ENCODE data around the gene ATPAF1. TPM values are rescaled to one million over a fixed set of nuclear protein-coding genes. Genes with fewer than 3 reads are reported as not detected.

The ATPAF1 gene
- total RNA-seq, 2 donors from 2014 or later, result 56.1 to 84.2 TPM

DNA sequence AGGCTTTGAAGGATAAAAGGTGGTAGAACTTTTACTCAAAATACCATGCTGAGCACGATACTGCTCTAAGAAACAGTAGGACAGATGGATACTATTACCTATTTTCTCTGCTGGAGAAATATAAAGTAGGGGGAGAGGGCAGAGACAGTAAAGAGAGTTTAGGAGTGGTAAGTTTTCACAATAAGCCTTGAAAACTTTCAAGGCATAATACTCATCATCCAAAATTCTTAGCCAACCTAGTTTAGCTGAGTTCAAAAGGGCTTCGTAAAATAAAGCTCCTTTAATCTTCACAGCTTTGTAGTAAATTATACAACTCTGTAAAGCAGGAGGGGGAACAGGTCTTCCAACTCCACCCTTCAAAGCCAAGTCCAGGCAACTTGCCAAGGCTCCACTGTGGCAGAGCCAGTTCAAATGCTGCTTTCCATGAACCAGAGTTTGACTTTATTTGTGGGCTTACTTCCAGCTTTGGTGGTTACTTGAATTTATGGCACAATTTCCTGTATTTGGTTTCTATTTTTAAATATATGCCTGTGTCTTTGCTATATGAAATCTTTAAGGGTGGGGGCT, 19.0 kb upstream of the ATPAF1 start:
- TF ChIP-seq, protein P1, sequence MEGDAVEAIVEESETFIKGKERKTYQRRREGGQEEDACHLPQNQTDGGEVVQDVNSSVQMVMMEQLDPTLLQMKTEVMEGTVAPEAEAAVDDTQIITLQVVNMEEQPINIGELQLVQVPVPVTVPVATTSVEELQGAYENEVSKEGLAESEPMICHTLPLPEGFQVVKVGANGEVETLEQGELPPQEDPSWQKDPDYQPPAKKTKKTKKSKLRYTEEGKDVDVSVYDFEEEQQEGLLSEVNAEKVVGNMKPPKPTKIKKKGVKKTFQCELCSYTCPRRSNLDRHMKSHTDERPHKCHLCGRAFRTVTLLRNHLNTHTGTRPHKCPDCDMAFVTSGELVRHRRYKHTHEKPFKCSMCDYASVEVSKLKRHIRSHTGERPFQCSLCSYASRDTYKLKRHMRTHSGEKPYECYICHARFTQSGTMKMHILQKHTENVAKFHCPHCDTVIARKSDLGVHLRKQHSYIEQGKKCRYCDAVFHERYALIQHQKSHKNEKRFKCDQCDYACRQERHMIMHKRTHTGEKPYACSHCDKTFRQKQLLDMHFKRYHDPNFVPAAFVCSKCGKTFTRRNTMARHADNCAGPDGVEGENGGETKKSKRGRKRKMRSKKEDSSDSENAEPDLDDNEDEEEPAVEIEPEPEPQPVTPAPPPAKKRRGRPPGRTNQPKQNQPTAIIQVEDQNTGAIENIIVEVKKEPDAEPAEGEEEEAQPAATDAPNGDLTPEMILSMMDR (conservative IDR thresholded peaks at IDR 0.05), result no peak
- Mint-ChIP-seq H3K36me3 (ENCODE audit: low read depth) (peaks cover 64% of the 10 kb centered on the region), H3K27me3 (ENCODE audit: insufficient read depth) (no peaks in the 10 kb centered on the region), H3K27ac (no peak overlapping the region), H3K9me3 (no peaks in the 10 kb centered on the region), H3K4me3 (no peak overlapping the region), H3K4me1 (peaks cover 65% of the 10 kb centered on the region)
- DNase-seq, result no peak
- H3K4me1 ChIP-seq (ENCODE audit: control insufficient read depth, insufficient read depth, low read length), result peaks cover 36% of the 10 kb centered on the region
- H3K27ac ChIP-seq (ENCODE audit: low read depth, low read length), result no peak overlapping the region
- H3K4me3 ChIP-seq (ENCODE audit: low read length), result peak overlapping the region; percentile 3
- peaks cover 88% of the 10 kb centered on the region for H3K36me3 ChIP-seq (ENCODE audit: control insufficient read depth, insufficient read depth, low read length)
- 94% methylated on average over 2 of the region's 2 CpGs; no CpG with 5 or more reads in 1 of the 2 experiments for WGBS, 2 experiments (ENCODE audit: insufficient coverage in 1 of 2, insufficient read length in 1 of 2)
- H3K27me3 ChIP-seq (ENCODE audit: control insufficient read depth, insufficient read depth, low read length, poor library complexity, severe bottlenecking), result no peaks in the 10 kb centered on the region
- no peaks in the 10 kb centered on the region for H3K9me3 ChIP-seq (ENCODE audit: control insufficient read depth, low read length)
- no peak overlapping the region for H3K9ac ChIP-seq (ENCODE audit: extremely low read depth, low read length, poor library complexity, severe bottlenecking)

DNA sequence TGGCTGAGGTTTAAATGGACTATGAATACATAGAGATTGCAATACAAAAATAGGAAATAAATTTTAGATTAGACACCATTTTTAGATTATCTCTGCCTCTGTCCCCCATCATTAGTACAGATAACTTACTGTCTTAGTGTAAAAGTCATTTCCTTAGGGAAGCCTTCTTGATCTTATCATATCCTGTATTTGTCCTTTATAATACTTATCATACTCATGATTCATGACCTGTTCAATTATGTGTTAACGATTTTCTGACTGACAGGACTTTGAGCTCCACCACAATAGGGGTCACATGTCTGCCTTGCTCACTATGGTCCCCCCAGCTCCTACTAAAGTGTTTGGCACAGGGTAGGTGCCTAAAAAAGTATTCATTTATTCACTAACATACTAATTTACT, 18.1 kb upstream of the ATPAF1 start:
- WGBS, 2 experiments (ENCODE audit: insufficient coverage in 1 of 2, insufficient read length in 1 of 2), result 94 to 100% methylated on average over 1 of the region's 1 CpG
- Mint-ChIP-seq H3K27ac (no peak overlapping the region), H3K4me3 (no peak overlapping the region), H3K27me3 (ENCODE audit: insufficient read depth) (no peaks in the 10 kb centered on the region), H3K4me1 (peaks cover 61% of the 10 kb centered on the region), H3K36me3 (ENCODE audit: low read depth) (peaks cover 63% of the 10 kb centered on the region), H3K9me3 (no peaks in the 10 kb centered on the region)
- Histone ChIP-seq H3K27ac (ENCODE audit: low read depth, low read length) (no peak overlapping the region), H3K4me1 (ENCODE audit: control insufficient read depth, insufficient read depth, low read length) (peaks cover 27% of the 10 kb centered on the region), H3K36me3 (ENCODE audit: control insufficient read depth, insufficient read depth, low read length) (peaks cover 88% of the 10 kb centered on the region), H3K27me3 (ENCODE audit: control insufficient read depth, insufficient read depth, low read length, poor library complexity, severe bottlenecking) (no peaks in the 10 kb centered on the region), H3K9ac (ENCODE audit: extremely low read depth, low read length, poor library complexity, severe bottlenecking) (no peak overlapping the region), H3K4me3 (ENCODE audit: low read length) (no peak overlapping the region), H3K9me3 (ENCODE audit: control insufficient read depth, low read length) (no peaks in the 10 kb centered on the region)
- TF ChIP-seq, protein P1 (conservative IDR thresholded peaks at IDR 0.05), result no peak
- no peak for DNase-seq

DNA sequence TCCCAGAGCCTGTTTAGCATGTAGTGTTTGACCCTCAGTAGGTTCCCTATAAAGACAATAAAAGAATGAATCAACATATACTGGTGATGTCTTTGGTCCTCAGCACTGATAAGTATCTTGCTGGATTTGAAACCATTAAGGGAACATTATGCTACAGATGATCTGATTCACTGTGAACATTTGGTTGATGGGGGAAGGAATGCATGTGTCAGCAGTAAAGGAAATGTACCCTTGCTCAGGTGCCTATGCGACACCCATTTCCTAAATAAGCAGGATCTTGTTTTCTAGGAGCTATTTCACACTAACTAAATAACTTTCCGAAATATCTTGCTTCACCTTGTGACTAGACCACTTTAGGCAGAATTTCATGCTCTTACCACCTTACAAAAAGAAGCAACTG, 16.5 kb upstream of the ATPAF1 start:
- no peak overlapping the region for H3K27ac Mint-ChIP-seq
- H3K9me3 Mint-ChIP-seq, result no peaks in the 10 kb centered on the region
- Histone ChIP-seq H3K27me3 (ENCODE audit: control insufficient read depth, insufficient read depth, low read length, poor library complexity, severe bottlenecking) (no peaks in the 10 kb centered on the region), H3K9me3 (ENCODE audit: control insufficient read depth, low read length) (no peaks in the 10 kb centered on the region), H3K36me3 (ENCODE audit: control insufficient read depth, insufficient read depth, low read length) (peaks cover 92% of the 10 kb centered on the region), H3K9ac (ENCODE audit: extremely low read depth, low read length, poor library complexity, severe bottlenecking) (no peak overlapping the region), H3K4me3 (ENCODE audit: low read length) (no peak overlapping the region), H3K27ac (ENCODE audit: low read depth, low read length) (no peak overlapping the region), H3K4me1 (ENCODE audit: control insufficient read depth, insufficient read depth, low read length) (peaks cover 20% of the 10 kb centered on the region)
- 83 to 93% methylated on average over 1 to 2 of the region's 2 CpGs for WGBS, 2 experiments (ENCODE audit: insufficient coverage in 1 of 2, insufficient read length in 1 of 2)
- H3K4me1 Mint-ChIP-seq, result peaks cover 46% of the 10 kb centered on the region
- TF ChIP-seq, protein P1 (conservative IDR thresholded peaks at IDR 0.05), result no peak
- H3K27me3 Mint-ChIP-seq (ENCODE audit: insufficient read depth), result no peaks in the 10 kb centered on the region
- H3K4me3 Mint-ChIP-seq, result no peak overlapping the region
- no peak for DNase-seq
- H3K36me3 Mint-ChIP-seq (ENCODE audit: low read depth), result peaks cover 72% of the 10 kb centered on the region
